Measurements from ENCODE around the gene CPN1.
A peak's percentile ranks its signal among the peaks of the same experiment; 100 is the strongest.

Gene CPN1

DNA sequence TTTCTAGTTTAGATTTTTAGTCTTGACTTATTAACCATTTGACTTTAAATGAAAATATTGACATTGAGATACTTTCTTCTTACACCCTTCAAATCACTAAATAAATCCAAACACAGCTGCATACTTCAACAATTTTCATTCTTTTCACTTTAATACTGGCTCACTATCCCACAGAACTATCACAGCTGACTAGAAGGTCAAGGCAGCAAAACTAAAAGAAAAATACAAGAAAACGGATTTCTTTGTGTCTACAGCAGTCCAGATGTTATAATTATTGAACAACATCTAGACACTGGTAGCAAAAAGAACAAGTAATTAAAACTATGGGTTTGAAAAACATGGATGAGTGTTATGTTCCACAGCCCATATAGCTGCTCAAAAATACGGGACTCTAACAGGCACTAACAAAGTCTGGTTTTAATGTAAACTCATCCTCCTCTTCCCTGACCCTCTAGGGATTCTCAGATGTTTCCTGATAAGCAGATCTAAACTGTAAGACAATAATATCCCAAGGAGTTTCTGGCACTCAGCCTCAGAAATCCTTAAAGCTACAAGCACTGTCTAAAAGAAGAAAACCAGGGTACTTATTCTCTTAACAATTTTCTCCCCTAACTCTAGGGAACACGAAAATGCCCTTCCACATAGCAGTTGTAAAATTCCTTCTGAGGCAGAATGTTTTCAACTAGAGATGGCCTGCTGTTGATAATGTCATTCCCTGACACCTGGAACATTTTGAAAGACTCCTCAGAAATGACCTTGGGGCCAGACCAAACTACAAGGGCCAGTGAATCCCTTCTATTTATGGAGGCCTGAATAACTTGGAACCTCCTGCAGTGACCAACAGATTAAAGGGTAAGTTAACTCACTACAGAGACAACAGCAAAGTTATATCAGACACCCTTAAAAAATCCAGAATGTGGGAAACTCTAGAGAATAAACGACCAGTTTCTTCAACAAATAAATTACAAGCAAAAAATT, 84.7 kb downstream of the CPN1 start:
- DNase-seq (ENCODE audit: low read depth) = no peak
- TF ChIP-seq, protein P1, sequence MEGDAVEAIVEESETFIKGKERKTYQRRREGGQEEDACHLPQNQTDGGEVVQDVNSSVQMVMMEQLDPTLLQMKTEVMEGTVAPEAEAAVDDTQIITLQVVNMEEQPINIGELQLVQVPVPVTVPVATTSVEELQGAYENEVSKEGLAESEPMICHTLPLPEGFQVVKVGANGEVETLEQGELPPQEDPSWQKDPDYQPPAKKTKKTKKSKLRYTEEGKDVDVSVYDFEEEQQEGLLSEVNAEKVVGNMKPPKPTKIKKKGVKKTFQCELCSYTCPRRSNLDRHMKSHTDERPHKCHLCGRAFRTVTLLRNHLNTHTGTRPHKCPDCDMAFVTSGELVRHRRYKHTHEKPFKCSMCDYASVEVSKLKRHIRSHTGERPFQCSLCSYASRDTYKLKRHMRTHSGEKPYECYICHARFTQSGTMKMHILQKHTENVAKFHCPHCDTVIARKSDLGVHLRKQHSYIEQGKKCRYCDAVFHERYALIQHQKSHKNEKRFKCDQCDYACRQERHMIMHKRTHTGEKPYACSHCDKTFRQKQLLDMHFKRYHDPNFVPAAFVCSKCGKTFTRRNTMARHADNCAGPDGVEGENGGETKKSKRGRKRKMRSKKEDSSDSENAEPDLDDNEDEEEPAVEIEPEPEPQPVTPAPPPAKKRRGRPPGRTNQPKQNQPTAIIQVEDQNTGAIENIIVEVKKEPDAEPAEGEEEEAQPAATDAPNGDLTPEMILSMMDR (IDR thresholded peaks at IDR 0.05; ENCODE audit: insufficient read depth, low read depth, low read length, missing control alignments) = no peak

DNA sequence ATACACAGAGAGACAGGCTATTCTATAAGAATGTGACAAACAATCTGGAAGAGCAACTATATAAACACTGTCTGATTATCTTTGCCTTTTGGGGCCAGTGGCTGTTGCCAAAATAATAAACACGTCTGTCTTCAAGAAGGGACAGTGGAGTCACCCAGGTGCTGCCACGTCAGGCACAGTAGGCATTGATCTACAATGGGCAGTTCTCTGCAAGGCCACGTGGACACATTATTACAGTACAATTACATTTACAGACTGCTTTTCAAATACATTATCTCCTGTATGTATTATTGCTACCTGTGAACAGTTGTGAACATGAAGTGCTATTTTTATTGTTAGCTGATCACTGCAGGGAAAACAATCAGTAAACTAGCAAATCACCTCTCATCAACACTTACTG, 86.0 kb downstream of the CPN1 start:
- no peak overlapping the region for H3K4me3 ChIP-seq (ENCODE audit: low read length)

More for the DNA sequence above, 84.7 kb downstream of the CPN1 start:
- no peak overlapping the region for H3K4me3 ChIP-seq (ENCODE audit: low read length)

DNA sequence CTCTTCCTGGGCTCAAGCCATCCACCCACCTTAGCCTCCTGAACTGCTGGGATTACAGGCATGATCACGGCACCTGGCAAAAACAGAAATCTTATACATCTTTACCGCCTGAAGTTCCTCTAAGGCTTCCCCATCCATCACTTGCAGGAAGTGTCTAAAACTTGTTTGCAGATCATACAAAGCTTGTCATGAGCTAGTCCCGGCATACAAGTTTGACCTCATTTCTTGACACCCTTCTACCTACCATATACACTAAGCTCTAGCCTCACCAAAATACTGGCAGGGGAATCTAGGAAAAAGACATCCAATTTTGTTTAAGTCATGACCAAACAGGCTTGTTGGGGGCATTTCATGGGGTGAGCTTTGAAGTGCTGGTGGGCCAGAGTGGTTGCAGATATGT, 86.4 kb downstream of the CPN1 start:
- TF ChIP-seq, protein P1 (IDR thresholded peaks at IDR 0.05; ENCODE audit: insufficient read depth, low read depth, low read length, missing control alignments) = no peak
- no peak for DNase-seq (ENCODE audit: low read depth)
- H3K4me3 ChIP-seq (ENCODE audit: low read length) = no peak overlapping the region

More for the DNA sequence above, 86.0 kb downstream of the CPN1 start:
- no peak for DNase-seq (ENCODE audit: low read depth)
- TF ChIP-seq, protein P1 (IDR thresholded peaks at IDR 0.05; ENCODE audit: insufficient read depth, low read depth, low read length, missing control alignments) = no peak

DNA sequence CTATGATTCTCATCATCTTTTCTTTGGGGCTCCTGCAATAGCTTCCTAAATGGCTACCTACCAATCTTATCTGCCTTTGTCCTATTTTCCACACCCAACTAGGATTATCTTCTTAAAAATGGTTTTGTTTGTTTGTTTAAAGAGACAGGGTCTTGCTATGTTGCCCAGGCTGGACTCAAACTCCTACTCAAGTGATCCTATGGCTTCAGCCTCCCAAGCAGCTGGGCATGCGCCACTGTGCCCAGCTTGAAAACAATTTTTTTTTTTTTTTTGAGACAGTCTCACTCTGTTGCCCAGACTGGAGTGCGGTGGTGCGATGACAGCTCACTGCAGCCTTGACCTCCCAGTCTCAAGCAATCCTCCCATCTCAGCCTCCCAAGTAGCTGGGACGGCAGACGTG, 86.9 kb downstream of the CPN1 start:
- no peak overlapping the region for H3K4me3 ChIP-seq (ENCODE audit: low read length)
- TF ChIP-seq, protein P1 (IDR thresholded peaks at IDR 0.05; ENCODE audit: insufficient read depth, low read depth, low read length, missing control alignments) = no peak
- no peak for DNase-seq (ENCODE audit: low read depth)

DNA sequence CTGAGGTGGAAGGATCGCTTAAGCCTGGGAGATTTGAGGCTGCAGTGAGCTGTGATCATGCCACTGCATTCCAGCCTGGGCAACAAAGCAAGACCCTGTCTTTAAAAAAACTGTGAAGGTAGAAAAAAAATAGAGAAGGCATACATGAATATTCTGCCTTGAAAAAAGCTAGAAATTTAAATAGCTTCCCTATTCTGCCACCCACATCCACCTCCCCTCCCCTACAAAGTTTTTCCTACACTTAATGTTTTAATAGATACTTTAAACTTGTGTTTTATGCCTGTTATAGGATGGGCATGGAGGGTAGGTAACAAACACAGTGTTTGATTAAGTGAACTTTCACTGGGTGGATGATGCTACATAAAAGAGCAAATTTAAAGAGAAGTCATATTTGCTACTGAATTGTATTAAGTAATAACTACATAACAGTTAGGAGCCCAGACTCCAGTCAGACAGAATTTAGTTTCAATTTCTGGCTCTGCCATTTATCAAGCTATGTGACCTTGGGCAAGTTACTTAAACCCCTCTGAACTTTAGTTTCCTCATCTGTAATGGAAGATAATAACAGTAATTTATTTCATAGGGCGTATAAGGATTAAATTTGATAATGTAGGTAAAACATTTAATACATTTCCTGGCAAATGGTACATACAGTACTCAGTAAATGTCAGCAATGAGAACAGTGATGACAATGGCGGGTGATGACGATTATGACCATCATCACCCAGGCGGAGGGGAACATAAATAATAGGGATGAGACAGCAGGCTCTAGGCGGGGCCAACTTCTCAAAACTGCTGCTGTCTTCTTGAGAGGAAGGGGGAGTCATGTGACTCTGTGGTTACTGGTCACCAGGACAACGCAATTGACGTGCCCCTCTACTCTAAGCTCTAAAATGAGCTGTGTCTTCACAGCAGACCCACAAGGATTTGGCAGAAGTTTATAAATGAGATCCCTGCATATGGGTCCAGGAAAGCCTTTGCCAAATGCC, 87.7 kb downstream of the CPN1 start:
- TF ChIP-seq, protein P1 (IDR thresholded peaks at IDR 0.05; ENCODE audit: insufficient read depth, low read depth, low read length, missing control alignments) = no peak
- DNase-seq (ENCODE audit: low read depth) = peak; percentile 60
- no peak overlapping the region for H3K4me3 ChIP-seq (ENCODE audit: low read length)

All from epithelial cell of esophagus (primary cell).